SW480 (cell line): ENCODE data around the gene IL3.

Experiments
- DNase-seq: peaks from one replicate; pipeline ENCODE4 v3.0.0-alpha.2; 2016; ENCODE audit warnings: low spot score

The IL3 gene

DNA sequence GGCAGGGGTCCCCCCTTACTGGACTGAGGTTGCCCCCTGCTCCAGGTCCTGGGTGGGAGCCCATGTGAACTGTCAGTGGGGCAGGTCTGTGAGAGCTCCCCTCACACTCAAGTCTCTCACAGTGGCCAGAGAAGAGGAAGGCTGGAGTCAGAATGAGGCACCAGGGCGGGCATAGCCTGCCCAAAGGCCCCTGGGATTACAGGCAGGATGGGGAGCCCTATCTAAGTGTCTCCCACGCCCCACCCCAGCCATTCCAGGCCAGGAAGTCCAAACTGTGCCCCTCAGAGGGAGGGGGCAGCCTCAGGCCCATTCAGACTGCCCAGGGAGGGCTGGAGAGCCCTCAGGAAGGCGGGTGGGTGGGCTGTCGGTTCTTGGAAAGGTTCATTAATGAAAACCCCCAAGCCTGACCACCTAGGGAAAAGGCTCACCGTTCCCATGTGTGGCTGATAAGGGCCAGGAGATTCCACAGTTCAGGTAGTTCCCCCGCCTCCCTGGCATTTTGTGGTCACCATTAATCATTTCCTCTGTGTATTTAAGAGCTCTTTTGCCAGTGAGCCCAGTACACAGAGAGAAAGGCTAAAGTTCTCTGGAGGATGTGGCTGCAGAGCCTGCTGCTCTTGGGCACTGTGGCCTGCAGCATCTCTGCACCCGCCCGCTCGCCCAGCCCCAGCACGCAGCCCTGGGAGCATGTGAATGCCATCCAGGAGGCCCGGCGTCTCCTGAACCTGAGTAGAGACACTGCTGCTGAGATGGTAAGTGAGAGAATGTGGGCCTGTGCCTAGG is 13.0 kb downstream of the IL3 start, which contains the start of gene CSF2:
CSF2 (plus strand) TSS at position 559 of the 783 bp plus-strand sequence; CDS start at position 594, 35 bp downstream.
- peak; percentile 89 for DNase-seq

DNA sequence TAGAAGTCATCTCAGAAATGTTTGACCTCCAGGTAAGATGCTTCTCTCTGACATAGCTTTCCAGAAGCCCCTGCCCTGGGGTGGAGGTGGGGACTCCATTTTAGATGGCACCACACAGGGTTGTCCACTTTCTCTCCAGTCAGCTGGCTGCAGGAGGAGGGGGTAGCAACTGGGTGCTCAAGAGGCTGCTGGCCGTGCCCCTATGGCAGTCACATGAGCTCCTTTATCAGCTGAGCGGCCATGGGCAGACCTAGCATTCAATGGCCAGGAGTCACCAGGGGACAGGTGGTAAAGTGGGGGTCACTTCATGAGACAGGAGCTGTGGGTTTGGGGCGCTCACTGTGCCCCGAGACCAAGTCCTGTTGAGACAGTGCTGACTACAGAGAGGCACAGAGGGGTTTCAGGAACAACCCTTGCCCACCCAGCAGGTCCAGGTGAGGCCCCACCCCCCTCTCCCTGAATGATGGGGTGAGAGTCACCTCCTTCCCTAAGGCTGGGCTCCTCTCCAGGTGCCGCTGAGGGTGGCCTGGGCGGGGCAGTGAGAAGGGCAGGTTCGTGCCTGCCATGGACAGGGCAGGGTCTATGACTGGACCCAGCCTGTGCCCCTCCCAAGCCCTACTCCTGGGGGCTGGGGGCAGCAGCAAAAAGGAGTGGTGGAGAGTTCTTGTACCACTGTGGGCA is 13.8 kb downstream of the IL3 start:
- no peak for DNase-seq

GRCh38 chr5:132074772-132075718 is 14.6 kb downstream of the IL3 start:
- DNase-seq, result peak; percentile 67

- DNase-seq, result no peak
These were observed 15.2 kb downstream of the IL3 start for GRCh38 chr5:132075719-132076077.

DNA sequence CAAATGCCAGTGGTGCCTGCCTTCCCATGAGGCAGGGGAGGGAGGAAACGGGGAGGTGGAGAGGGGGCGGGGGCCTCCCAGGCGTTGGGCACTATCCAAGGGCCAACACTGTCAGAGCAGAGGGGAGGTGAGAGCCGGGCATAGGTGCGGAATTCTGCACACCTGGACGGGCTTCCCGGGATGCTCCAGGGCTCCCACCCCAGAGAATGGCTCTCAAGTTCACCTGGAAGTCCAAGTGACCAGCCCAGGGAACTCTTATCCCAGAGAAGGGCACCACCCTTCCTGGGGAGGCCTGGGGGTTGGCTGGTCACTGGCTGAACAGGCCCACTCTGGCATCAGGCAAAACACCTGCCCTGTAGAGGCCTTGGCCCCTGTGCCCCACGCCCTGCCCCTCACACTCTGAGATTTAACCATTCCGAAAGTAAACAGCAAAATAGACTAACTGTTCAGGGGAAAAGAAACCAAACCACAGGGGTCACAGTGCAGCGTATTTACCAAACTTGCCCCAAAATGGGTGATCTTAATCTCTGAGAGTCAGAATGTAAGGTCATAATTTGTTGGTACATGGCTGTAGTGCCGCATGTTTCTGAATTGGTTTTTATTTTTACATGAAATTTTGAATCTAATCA is 15.9 kb downstream of the IL3 start:
- DNase-seq, result no peak

DNA sequence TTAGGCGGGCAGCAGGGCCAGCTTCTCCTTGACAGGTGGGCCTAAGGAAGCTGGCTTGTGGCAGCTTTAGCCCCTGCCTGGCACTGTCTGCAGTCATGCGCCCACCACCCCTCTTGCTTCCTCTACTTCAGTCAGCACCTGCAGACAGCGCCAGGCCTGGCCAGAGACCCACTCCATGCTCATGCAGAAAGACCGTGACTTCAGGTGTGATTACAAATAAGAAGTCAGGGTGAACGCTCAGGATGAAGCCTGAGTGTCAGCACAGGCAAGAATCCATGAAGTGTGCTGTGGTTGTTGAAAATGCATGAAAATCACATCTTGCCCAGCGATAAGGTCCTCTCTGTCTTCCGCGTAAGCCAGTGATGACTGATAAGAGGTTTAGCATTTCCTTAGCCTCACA is 16.5 kb downstream of the IL3 start:
- no peak for DNase-seq

DNA sequence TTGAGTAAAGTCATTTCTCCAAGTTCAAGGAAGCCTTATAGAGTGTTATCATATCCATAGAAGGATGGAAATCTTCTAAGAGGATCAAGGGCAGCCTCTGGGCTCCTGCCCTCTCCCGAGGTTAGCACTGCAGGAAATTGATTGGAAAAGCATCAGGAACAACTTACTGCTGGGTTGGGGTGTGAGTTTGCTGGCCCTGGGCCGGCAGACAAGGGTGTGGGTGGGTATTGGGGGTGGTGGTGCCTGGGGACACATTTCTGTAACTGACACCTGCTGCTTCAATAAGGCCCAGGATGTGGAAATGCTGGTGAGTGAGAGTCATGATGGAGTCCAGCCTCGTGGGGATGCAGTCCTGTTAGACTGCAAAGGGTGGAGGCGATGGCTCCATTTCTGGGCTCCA is 18.6 kb downstream of the IL3 start:
- DNase-seq, result no peak

- no peak for DNase-seq
These were observed 19.2 kb downstream of the IL3 start for GRCh38 chr5:132079619-132080018.

DNA sequence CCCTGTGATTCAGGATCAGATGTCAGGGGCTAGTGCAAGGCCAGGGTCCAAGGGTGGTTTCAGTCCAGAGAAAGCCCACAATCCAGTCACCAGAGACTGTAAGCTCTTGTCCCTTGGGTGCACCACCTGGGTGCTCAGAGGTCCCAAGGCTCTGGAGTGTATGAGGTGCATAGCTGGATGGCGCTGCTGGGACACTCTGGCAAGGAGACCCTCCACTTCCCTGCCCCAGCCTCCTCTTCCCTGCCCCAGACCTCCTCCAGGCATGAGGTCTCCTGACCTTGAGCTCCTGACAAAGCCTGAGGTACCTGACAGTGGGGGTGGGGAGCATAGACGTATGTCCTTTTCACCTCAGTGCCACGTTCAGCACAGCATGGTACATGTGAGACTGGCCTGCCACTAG is 20.1 kb downstream of the IL3 start:
- no peak for DNase-seq

DNA sequence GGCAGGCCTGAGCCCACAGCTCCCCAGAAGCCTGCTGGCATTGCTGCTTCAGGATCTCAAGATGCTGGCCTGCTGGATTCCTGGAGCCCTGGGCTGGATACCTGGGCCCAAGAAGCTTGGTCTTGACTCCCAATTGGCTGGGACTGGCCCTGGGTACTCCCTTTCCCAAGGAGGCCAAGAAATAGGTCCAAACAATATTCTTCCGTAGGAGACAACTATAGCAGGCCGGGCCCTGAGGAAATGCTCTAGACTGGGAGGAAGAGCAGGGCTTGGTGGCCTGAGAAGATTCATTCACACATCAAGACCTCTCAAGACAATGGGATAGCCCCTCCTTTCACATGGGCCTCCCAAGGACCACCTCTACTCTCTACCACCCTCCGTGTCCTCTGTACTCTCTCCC is 21.0 kb downstream of the IL3 start:
- no peak for DNase-seq

GRCh38 chr5:132082329-132083023 is 22.0 kb downstream of the IL3 start:
- no peak for DNase-seq

- no peak for DNase-seq
These were observed 22.7 kb downstream of the IL3 start for GRCh38 chr5:132083071-132083678.

DNA sequence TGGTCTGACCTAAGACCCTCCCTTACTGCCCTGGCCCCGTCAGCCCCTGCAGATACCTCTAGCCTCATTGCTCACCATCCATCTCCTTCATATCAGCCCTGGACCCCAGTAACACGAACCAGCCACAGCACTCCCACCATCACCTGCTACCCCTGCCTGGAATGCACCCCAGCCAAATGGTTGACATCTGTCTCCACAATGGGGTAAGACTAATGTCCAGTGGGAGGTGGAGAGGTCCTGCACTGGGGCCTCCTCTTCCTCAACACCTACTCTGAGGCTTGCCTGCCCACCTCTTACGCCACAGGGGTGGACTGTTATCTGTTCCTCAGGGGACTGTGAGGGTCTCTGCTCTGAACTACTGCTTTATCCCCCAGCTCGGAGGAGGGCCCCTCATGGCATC is 25.2 kb downstream of the IL3 start:
- no peak for DNase-seq

GRCh38 chr5:132086277-132086794 is 25.9 kb downstream of the IL3 start:
- no peak for DNase-seq

GRCh38 chr5:132087176-132087575 is 26.7 kb downstream of the IL3 start:
- no peak for DNase-seq

DNA sequence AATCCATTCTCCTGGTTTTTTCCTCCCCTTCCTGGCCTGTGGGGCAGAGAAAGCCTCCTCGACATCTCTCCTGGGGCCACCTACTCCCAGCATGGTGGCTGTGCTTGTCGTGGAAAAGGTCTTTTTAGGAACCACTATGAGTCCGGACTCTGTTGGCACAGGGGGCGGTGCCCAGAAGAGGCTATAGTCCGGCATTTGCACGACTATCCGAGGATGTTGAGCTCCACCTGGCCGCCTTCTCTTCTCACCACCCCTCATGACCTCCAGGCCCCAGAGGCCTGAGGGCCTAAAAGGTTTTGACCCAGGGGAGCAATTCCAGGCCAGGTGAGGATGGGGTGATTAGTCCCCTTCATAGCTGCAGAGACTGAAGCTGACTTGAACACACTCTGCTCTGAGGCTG is 27.2 kb downstream of the IL3 start:
- DNase-seq, result no peak

GRCh38 chr5:132089363-132089762 is 28.9 kb downstream of the IL3 start:
- no peak for DNase-seq

- DNase-seq, result peak; percentile 95
These were observed 29.7 kb downstream of the IL3 start for GRCh38 chr5:132090107-132090506.

GRCh38 chr5:132093271-132093670 is 32.8 kb downstream of the IL3 start:
- DNase-seq, result no peak

DNA sequence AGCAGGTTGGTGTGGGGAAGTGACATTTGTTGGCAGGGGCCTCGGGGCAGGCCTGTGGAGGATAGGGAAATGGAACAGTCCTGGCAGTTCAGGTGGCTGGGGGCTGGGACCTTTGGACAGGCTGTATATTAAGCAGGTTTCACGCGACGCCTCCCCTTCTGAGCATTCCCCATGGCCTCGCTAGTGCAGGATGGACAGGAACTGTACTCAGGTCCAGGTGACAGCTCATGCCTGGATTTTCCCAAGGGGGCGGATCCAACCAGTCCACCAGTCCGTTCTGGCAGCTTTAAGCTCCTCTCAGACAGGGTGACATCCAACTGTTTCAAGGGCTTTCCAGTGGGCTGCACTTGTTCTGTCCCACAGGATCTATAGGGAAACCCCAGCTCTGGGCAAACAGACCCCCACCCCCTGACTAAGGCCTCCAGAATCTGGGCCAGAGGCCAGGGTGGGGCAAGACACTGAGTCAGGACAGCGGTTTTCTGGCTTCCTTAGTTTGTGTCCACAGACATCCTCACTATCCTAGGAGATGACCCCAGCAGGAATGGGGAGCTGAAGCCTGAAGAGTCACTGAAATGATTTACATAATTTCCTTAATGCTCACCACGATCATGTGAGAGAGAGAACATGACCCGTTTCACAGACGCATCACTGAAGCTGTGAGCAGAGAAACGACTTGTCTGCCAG is 34.1 kb downstream of the IL3 start:
- DNase-seq, result peak; percentile 89
